Measurements from ENCODE around the gene ADGRL3.
"Not testable (repeated sequence)": the region's sequence is repeated elsewhere in the genome, so short reads cannot be mapped to it uniquely, and the experiment has no call there.

The ADGRL3 gene

DNA sequence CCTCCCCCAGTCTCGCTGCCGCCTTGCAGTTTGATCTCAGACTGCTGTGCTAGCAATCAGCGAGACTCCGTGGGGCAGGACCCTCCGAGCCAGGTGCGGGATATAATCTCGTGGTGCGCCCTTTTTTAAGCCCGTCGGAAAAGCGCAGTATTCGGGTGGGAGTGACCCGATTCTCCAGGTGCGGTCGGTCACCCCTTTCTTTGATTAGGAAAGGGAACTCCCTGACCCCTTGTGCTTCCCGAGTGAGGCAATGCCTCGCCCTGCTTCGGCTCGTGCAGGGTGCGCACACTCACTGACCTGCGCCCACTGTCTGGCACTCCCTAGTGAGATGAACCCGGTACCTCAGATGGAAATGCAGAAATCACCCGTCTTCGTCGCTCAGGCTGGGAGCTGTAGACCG, 172.7 kb downstream of the ADGRL3 start:
- DNase-seq, result not testable (repeated sequence)

DNA sequence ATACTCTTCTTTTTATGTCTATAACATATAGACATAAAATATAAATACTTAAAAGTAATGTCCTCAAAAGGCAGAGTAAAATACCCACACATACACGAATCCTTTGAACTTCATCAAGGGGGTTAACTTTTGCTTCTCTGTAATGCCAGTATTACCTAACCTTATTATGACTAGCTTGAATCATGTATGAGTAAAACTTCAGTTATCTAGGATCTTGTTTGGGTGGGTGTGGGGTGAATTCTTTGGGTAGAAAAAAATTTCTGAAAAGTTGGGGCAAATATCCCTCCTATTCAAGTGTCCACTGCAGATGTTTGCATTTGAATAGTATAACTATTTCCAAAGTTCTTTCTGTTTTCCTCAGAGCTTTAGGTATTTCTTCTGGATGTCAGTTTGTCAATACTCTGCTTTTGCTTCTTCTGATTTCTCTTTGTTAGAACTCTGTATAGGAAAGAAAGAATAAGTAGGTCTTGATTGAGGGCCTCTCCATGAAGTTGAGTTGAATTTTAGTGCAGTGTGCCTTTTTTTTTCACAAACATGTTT, 173.8 kb downstream of the ADGRL3 start:
- DNase-seq, result no peak

DNA sequence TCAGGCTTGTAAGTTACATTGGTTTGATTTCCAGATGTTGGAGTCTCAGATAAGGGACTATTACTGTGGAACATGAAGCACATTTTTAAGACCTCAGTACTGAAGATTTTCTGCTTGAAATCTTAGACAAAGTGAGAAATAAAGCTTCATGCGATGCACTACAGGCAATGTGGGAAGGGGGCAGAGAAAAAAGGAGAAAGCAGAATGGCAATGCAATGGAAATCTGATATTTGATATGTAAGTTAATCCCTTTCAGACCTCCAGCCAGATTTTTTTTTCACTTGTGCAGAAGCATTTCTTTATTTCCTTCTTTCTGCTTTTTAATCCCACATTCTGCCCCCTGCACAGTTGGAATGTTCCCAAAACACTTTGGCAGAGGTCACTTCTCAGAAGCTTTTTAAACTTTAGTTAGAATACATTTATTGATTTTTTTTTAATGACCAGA, 174.3 kb downstream of the ADGRL3 start:
- no peak for DNase-seq

DNA sequence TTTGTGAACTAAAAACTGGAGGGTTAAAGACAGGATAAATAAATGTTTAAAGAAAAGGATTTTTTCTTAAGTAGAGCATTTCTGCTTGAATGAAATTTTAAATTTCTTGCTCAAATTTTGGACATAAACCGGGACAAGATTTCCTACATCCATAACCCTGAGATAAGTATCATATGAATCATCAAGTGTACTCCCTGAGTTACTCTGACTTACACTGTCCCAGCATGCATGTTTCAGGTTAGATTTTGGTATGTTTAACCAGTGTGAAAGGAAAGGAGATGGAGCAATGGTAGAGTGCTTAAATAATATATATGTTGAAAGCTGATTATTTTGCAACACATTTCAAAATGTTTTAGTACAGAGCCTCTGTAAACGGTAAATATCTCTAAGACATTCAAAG, 175.2 kb downstream of the ADGRL3 start:
- no peak for DNase-seq

DNA sequence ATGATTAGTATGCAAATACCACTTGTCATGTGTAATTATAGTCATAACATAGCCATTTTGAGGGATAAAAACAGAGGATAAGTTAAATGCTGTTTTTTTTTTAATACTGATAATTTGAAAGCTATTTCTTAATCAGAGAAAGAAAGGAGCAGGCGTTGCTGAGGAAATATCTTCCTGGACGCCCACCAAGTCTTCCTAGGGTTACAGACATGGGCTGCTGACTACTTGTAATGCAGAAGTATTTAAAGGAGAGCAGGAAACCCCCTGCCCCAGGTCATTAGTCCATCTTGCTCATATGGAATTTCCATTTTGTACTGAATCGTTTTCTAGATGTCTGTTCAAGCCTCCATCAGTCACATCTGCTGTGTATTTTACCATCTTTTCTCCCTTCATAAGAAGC, 176.2 kb downstream of the ADGRL3 start:
- DNase-seq, result no peak

DNA sequence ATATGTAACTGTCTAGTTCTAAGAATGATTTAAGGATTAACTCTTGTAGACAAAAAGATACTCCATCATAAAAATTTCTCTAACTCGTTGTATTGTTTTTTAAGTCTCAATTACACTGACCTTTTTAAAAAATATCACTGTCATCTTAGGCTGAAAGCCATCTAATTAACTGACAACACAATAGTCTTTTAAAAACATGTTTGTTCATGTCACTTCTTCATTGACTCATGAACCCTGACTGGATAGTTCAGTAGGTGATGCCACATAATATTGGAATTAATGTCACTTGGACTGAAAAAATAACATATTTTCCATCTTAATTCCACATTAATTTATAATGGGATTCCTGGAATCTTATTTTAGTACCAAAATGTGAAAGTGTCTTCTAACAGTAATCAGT, 179.3 kb downstream of the ADGRL3 start:
- DNase-seq, result no peak

DNA sequence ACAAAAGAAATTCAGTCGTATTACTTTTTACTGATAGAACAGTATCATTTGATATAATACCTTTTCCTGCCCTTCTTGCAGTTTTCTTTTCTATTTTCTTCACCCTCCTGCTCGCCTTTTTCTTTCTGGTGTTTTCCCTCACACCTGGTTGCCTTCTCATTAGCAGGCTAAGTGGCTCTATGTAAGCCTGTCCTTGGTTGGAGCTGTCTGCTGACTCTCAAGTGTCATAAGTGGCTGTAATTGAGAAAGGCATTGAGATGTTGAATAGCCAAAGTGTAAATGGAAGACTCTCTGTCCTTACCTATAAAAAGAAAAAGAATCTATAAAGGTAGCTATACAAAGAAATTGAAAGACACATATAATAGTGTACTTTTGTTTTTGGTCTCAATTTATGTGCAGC, 180.7 kb downstream of the ADGRL3 start:
- DNase-seq, result no peak

DNA sequence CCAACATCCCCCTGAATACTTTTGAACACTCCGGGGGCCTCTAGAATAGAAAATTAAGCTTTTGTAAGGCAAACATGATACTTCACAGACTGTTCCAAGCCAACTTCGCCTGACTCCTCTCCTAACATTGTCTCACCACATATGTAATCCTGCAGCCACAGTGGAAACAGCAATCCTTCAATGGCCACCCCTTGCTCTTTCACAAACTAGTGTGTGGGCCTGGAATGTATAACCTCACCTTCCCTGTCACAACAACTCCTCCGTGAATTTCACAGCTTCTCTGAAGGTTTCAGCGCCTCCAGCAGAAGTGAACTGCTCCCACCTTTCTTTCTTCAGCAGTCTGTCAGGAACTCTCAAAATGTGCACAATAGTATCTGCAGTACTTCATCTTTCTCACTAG, 185.1 kb downstream of the ADGRL3 start:
- no peak for DNase-seq

DNA sequence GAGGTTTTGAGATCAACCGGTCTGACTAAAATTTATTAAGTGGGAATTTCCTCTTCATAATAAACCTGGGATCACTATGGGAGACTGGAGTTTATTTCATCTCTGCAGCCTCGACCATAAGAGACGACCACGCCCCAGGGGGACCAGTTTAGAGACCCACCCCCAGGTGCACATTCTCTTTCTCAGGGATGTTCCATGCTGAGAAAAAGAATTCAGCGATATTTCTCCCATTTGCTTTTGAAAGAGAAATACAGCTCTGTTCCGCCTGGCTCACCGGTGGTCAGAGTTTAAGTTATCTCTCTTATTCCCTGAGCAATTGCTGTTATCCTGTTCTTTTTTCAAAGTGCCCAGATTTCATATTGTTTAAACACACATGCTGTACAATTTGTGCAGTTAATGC, 187.2 kb downstream of the ADGRL3 start:
- not testable (repeated sequence) for DNase-seq

DNA sequence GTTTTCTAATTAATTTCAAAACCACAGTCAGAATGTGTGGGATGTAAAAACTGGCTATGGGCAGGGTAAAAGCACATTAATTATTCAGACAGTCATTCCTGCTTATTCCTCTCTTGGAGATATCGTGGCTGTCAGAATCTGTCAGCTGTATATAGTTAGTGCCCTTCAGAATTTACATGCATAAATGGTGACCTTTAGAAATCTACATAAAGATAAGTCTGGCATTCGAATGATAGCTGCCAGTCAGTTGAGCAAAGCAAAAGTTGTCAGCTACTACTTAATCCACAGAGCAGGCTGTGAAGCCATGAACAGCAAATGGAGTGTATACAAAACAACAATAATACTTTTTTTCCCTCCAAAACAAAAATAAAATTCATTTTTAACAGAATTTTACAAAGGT, 189.5 kb downstream of the ADGRL3 start:
- no peak for DNase-seq

DNA sequence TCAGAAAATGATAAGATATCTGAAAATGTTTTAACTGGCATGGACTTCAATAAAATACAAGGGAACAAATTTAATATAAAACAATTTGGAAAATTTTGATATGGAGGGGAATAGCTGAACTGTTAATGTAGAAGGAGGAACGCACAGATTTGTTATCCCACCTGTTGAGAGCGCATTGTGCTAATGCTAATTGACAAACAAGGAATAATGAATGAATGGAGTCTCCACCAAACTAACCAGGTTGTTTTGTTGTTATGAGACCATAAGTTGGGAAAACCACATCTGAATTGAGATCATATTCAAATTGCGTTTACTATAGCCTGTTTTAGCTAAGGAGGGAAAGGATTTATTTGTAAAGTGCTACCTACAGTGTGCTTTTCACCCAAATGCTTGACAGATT, 195.6 kb downstream of the ADGRL3 start:
- no peak for DNase-seq

DNA sequence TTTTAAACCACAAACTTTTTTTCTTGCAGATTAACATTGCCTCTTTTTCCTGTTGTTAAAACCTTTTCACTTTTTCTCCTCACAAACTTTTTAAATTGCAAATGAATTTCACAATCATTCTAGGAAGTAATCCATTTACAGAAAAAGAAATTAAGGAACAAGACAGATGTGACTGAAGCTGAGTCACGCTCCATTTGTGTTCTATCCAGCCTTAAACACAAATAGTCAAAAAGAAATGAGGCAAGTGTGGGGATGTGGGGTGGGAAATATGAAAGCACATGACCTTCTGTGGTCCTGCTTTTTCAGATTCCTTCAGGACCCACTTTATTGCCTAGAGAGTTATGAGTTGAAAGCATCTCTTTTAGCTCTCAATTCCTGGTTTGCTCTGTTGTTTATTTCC, 197.0 kb downstream of the ADGRL3 start:
- no peak for DNase-seq

DNA sequence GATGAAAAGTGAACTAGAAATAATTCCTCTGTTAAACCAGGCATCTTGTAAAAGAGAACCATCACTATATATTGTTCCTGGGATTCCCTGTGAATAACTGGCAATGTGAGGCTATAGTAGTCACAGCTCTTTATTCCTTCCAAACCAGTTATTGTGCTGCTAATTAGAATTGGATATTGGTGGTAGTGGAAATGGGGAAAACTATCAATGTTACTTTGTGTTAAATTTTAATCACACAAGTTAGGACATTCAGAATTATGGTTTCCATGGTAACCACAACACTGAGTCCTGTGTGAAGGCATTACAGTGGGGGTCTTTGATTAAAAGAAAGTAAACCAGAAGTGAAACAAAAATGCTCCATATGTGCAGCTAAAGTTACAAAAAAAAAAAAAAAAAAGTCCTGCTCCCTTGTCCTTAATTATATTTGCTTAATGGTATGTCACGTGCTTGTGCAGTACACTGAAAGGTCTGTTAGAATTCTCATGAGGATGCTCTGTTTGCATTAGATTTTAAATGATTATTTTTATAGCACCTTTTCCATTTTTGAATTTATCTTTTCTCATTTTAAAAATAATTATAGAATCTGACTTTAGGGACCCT, 200.4 kb downstream of the ADGRL3 start:
- DNase-seq, result no peak

DNA sequence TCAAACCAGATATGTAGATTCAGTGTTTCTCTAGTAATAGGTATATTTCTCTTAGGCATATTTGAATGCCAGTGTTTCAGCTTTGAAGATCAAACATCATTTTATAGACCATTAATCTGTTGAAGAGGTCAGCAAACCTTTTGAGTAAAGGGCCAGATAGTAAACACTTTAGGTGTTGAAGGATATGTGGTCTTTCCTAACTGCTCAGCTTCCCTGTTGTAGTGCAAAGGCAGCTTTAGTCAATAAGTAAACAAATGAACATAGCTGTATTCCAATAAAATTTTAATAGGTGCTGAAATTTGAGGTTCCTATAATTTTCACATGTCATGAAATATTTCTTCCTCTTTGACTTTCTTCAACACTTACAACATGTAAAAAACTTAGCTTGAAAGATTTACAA, 201.6 kb downstream of the ADGRL3 start:
- no peak for DNase-seq

DNA sequence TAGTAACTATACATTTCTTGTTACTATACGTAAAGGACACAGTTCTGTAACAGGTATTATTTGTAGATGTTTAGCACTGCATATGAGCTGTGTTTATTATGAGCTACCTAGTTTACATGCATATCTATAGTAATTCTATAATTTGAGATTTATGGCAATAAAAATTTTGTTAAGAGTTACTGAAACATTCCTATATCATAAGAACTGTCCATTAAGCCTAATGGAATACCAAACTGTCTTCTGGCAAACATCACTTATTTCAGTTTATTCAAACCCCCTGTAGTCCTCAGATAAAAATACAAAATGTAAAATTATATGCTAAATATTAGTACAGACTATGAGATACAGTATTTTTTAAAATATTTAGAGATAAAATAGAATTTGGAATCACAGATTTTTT, 205.2 kb downstream of the ADGRL3 start:
- no peak for DNase-seq

DNA sequence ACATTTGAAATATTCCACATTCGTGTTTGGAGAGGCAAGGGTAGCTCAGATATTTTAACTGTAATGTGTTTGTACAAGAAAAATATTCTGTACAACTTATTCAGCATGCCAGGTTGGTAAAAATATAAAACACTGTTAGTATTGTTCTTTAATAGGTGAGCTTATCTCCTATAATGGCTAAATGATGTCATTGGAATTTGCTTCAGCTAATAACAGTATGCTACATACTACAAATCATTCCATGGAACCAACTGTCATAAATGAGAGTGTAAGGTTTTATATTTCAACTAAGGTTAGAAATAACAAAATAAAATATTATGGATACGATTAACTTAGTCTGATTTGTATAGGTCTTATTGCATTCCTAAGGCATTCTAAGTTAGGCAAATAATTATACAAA, 206.6 kb downstream of the ADGRL3 start:
- no peak for DNase-seq

DNA sequence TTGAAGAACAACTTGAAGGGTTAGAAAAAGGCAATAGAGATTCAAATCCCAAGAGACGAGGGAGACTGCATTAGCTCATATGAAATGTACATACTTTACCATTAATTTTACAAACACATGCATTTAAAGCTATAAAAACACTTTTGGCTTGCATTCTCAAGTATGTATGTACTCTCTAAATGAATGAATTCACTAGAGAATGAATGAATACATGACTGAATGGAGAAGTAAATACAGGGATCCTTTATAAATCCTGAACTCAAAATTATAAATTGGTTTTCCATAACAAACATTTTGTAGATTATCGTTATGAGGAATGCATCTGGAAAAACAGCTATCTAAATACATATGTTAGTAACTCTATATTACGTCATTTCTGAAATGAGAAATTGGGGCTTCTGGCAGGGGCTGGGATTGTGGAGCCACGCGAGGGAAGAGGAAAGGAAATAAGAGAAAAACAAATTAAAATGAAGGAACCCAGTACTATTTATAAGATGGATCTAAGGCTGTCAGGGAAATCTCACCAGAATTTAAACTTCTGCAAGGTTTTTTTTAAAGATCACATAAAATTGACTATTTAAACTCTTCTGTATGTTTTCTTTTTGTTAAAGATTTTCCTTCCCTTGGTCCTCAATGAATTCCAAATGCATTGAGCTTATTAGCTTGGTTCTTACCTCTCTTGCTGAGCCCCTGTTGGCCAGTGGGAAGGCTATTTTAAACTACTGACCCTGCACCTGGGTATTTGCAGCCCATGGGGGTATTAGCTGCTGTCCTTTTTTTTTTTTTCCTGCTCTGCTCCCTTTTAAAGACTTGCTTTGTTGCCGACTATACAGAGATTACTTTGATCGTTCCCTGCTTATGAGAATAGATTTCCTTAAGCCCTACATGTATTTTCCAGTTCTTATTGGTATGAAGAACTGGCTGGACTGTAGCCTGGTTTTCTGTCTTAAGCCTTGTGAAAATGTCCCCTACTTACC, 207.8 kb downstream of the ADGRL3 start:
- no peak for DNase-seq

DNA sequence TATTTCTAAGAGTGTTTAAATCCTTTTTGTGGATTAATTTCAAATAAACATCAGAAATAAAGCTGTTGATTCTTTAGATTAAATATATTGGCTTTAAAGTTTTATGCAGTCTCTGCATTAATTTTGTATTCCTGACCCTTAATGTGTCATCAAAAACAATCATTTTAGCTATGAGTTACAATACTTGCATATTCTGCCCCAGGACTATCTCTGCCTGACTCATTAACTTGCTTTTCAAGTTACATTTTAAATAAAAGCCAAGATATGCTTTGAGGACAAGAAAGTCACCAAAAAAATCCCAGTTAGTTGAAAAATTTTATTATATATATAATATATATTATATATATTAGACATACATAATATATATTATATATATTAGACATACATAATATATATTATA, 208.7 kb downstream of the ADGRL3 start:
- no peak for DNase-seq

DNA sequence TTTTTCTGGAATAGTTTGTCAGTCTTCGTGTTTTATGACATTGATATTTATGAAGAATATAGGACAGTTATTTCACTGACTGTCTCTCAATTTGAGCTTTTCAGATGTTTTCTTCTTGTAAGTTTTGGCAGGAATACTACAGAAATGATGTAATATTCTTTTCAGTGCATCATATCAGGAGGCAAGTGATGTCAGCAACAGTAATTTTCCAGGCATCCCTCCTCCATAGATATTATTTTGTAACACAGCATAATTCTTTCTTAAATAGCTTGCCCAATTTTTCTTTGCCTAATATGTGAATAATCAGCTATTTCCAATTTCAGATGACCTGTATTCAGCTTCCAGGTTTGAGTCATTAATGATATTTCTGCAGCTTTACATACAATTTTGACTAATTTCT, 211.1 kb downstream of the ADGRL3 start:
- DNase-seq, result no peak

DNA sequence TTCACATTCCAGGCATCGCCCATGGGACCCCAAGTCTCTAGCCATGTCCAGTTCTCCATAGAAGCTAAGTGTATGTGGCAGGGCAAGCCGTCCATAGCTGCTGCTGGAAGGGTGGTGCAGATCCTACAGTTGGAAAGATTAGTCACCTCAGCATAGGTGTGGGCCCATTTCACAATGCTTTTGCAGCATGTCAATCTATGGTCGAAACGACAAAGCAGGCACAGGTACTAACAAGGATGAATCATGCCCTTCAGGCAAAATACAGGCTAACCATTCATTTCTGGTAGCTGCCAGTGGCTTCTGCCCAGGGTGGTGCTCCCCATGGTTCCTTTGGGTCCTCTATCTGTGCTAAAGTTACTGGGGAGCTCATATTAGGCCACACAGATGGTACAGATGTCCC, 225.2 kb downstream of the ADGRL3 start:
- no peak for DNase-seq

DNA sequence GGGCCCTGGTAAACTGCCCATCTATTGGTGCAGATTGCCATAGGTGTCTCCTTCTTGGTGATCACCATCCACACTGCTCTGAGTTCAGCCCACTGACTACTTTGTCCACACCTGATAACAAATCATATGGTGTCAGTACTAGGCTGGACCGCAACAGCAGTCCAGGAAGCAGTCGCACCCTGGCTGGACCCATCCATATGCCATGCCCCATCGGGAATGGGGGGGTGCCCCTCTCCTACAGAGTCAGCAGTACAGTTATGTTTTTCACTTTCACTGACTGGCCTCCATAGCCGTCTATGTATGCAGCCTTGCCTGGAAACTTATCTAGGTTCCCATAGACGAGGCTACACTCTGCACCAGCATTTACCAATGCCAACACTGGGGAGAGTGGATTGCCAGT, 226.1 kb downstream of the ADGRL3 start:
- no peak for DNase-seq

DNA sequence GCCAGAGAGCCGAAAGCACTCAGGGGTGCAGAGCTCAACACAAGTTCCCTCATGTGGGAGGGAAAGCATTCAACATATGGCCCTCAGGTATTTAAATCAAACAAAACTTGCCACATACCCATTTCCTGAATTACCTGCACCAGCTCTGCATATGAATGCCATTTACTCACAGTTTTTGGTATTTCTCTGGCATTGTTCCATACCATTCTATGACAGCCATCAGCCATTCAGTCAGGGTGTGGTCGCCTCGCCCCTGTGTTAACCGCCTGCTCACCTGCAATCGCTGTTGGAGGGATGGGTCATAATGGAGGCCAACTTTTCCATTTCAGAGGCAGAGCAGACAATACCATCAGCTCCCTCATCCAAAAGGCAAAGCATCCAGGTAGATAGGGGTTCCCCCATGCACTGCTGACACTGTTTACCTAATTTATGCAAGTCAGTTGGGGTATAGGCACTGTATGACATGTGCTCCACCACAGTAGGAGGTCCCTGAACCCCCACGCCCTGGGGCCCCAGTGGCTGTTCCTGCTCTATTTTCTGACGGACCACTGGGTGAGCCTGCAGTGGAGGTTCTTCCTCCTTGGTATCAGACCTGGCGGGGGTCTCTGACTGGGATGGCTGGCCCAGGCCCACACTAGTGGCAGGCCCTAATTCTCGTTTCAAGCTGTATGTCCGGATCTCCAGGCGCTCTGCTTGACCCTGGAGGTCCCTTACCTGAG, 227.1 kb downstream of the ADGRL3 start:
- no peak for DNase-seq

DNA sequence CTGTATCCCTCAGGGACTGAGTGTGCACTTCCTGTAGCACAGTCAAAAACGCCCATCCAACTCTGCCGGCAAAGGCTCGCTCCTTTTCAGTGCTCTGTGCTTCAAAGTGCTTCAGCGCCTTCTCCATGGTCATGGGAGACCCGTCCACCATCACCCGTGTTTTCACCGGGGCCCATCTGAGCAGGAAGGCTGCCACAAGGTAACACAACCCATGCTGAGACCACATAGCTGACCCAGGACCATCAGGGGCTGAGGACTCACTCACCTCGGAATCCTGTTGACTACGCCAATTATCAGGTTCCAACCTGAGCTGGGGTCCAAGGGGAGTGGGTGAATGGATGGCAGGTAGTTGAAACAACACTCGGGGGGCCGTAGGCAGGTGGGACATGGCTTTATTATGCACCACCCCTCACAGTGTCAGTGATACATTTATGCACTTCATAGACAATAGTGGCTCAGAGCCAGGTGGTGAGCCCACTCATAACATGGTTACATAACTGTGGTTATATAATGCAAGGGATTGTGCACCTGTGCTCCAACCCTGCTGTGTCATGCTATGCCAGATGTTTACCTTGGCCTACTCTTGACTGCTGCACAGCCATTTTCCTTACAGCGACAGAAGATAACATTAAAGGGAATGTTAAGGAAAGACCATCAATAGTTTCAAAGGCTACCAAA, 227.8 kb downstream of the ADGRL3 start:
- DNase-seq, result no peak
